ENCODE measurements around the gene DLEC1.
A peak's percentile ranks its signal among the peaks of the same experiment; 100 is the strongest.

The DLEC1 gene

GRCh38 chr3:38108649-38109579 is 69.9 kb downstream of the DLEC1 start:
- no peak for DNase-seq (ENCODE audit: low read depth)

GRCh38 chr3:38109580-38110313 is 70.7 kb downstream of the DLEC1 start:
- DNase-seq (ENCODE audit: low read depth): no peak

- DNase-seq (ENCODE audit: low read depth): no peak
Measured at GRCh38 chr3:38110314-38111050, 71.5 kb downstream of the DLEC1 start.

GRCh38 chr3:38111201-38111600 is 72.2 kb downstream of the DLEC1 start:
- DNase-seq (ENCODE audit: low read depth): no peak

GRCh38 chr3:38111696-38112377 is 72.8 kb downstream of the DLEC1 start:
- DNase-seq (ENCODE audit: low read depth): no peak

- DNase-seq (ENCODE audit: low read depth): no peak
Measured at GRCh38 chr3:38112378-38112761, 73.4 kb downstream of the DLEC1 start.

- DNase-seq (ENCODE audit: low read depth): no peak
Measured at GRCh38 chr3:38114052-38114874, 75.3 kb downstream of the DLEC1 start.

- DNase-seq (ENCODE audit: low read depth): no peak
Measured at GRCh38 chr3:38114875-38115644, 76.1 kb downstream of the DLEC1 start.

GRCh38 chr3:38115645-38116427 is 76.8 kb downstream of the DLEC1 start:
- DNase-seq (ENCODE audit: low read depth): no peak

GRCh38 chr3:38116471-38117162 is 77.6 kb downstream of the DLEC1 start:
- no peak for DNase-seq (ENCODE audit: low read depth)

GRCh38 chr3:38117163-38117716 is 78.2 kb downstream of the DLEC1 start:
- no peak for DNase-seq (ENCODE audit: low read depth)

- DNase-seq (ENCODE audit: low read depth): peak; percentile 72
Measured at GRCh38 chr3:38117748-38118420, 78.9 kb downstream of the DLEC1 start.

GRCh38 chr3:38118421-38119247 is 79.6 kb downstream of the DLEC1 start:
- DNase-seq (ENCODE audit: low read depth): no peak

GRCh38 chr3:38119248-38119544 is 80.2 kb downstream of the DLEC1 start:
- no peak for DNase-seq (ENCODE audit: low read depth)

- DNase-seq (ENCODE audit: low read depth): no peak
Measured at GRCh38 chr3:38119821-38120692, 81.0 kb downstream of the DLEC1 start.
